Upper lobe of right lung (tissue), 1 donor: ENCODE results near the gene SLC26A1. TPM values are rescaled to one million over a fixed set of nuclear protein-coding genes. Genes with fewer than 3 reads are reported as not detected.
A peak's percentile ranks its signal among the peaks of the same experiment; 100 is the strongest.

ENCODE experiments used
- ATAC-seq: fragments of 200-7000 bp; cut with Tn5 transposase; one replicate; pipeline ENCODE4 v1.9.1; 2020; ENCODE audit warnings: mild to moderate bottlenecking, moderate library complexity
- DNase-seq: peaks from one replicate; pipeline ENCODE4 v3.0.0-alpha.2; 2020
- H3K27ac ChIP-seq: fragments of 200-600 bp; one replicate; pipeline ENCODE4 v1.8.0; 2022
- H3K27me3 ChIP-seq: fragments of 200-600 bp; one replicate; pipeline ENCODE4 v1.8.0; 2022; ENCODE audit warnings: mild to moderate bottlenecking
- H3K36me3 ChIP-seq: fragments of 200-600 bp; one replicate; pipeline ENCODE4 v1.8.0; 2022
- H3K4me1 ChIP-seq: fragments of 200-600 bp; one replicate; pipeline ENCODE4 v1.8.0; 2022
- H3K4me3 ChIP-seq: fragments of 200-600 bp; one replicate; pipeline ENCODE4 v1.8.0; 2022; ENCODE audit warnings: mild to moderate bottlenecking
- H3K9me3 ChIP-seq: fragments of 200-600 bp; one replicate; pipeline ENCODE4 v1.8.0; 2022
- CTCF ChIP-seq: fragments of 200-600 bp; IDR thresholded peaks from one replicate; pipeline ENCODE4 v1.8.0; 2022; ENCODE audit warnings: antibody characterized with exemption
- intact Hi-C: fragments of 100-400 bp; cut with DNase I; formaldehyde crosslinking; loops from one replicate; pipeline ENCODE4 v1.11.0; 2022
- total RNA-seq: library from RNA; stranded (reverse); fragmentation: NEBNext Ultra II Directional; extraction: Animal tissue kit (Norgen Biotek cat#: 25700); gene quantifications from one replicate; pipeline ENCODE4 v1.2.1, GENCODE V29; 2021
- donor health status: DM: no; HTN: yes; CAD: no; lungs with severe emphysema.

Gene SLC26A1
- total RNA-seq, 1 donor from 2014 or later = 0.20 TPM

DNA sequence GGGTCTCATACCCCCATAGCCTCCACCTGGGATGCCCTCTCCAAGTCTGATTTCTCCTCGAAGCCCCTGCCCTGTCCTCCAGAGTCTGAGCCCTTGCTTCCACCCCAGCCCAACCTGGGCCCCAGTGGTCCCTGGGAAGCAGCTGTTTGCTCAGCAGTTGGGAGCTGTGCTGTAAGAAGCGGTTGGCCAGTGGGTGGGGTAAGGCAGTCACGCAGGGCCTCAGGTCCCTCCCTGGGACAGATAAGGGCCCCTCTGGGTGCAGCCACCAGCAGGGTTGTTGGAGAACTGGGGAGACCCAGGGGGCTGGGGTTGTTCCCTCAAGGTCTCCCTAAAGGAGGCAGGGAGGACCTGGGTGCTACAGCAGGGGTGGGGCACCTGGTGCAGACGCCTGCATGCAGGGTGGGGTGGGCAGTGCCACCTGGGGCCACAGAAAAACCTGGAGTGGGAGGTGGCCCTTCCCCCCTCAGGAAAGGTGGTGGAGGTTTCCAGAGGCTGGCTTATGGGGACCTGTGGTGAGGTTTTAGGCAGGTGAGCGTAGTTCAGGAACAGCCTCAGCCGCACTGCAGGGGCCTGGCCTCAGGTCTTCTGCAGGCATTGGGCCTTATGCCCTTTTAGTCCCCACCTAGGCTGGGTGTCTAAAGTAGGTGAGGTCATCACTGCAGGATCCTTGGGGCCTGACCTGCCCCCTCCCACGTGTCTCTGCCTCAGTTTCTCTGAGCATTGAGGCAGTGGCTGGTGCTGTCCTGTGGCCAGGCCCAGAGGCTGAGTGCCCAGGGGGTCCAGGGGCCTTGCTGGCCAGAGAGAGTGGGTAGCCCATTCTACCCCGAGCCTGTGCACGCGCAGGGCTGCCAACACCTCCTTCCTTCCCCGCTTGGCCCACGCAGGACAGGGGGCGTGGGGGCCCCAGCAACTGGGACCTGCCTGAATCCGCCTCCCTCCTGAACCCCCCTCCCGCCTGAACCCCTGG lies 3.1 kb upstream of the SLC26A1 start:
- ATAC-seq (no peak), DNase-seq (no peak)
- H3K4me1 ChIP-seq = peaks cover 17% of the 10 kb centered on the region
- no peak for TF ChIP-seq CTCF
- no peaks in the 10 kb centered on the region for H3K9me3 ChIP-seq
- H3K36me3 ChIP-seq = no peaks in the 10 kb centered on the region
- H3K27me3 ChIP-seq = peaks cover 33% of the 10 kb centered on the region
- H3K4me3 ChIP-seq = no peak overlapping the region
- intact Hi-C loops = no loop called here
- no peak overlapping the region for H3K27ac ChIP-seq

- Histone ChIP-seq H3K27ac (no peak overlapping the region), H3K36me3 (no peaks in the 10 kb centered on the region), H3K4me3 (no peak overlapping the region), H3K9me3 (no peaks in the 10 kb centered on the region), H3K4me1 (peaks cover 17% of the 10 kb centered on the region), H3K27me3 (peaks cover 24% of the 10 kb centered on the region)
- intact Hi-C loops = no loop called here
- no peak for DNase-seq
- no peak for ATAC-seq
- no peak for TF ChIP-seq CTCF
These were observed 2.3 kb upstream of the SLC26A1 start for GRCh38 chr4:995311-996026.

GRCh38 chr4:992297-993110 lies 700 bp downstream of the SLC26A1 start:
- Histone ChIP-seq H3K36me3 (no peaks in the 10 kb centered on the region), H3K27ac (peak overlapping the region; percentile 86), H3K27me3 (peaks cover 8% of the 10 kb centered on the region), H3K4me3 (peak overlapping the region; percentile 17), H3K9me3 (no peaks in the 10 kb centered on the region), H3K4me1 (peaks cover 22% of the 10 kb centered on the region)
- DNase-seq (peak; percentile 89), ATAC-seq (peak; percentile 87)
- no peak for TF ChIP-seq CTCF
- intact Hi-C loops = no loop called here

GRCh38 chr4:991451-992296 lies 1.5 kb downstream of the SLC26A1 start:
- no peak overlapping the region for H3K4me3 ChIP-seq
- no peak for ATAC-seq
- DNase-seq = no peak

More at GRCh38 chr4:991451-992296, 1.5 kb downstream of the SLC26A1 start:
- Histone ChIP-seq H3K36me3 (no peaks in the 10 kb centered on the region), H3K27ac (peak overlapping the region; percentile 86), H3K9me3 (no peaks in the 10 kb centered on the region), H3K27me3 (peaks cover 2% of the 10 kb centered on the region), H3K4me1 (peaks cover 25% of the 10 kb centered on the region)
- intact Hi-C loops = no loop called here
- TF ChIP-seq CTCF = no peak
